NCI-H1092 treated with DMSO at 0.1 percent for 48 hours (cell line): ENCODE measurements around the gene PLA2G2D.

Source experiments
- DNase-seq: peaks from one replicate; lab custom pipeline; 2025; lab: John Stamatoyannopoulos, UW

Gene PLA2G2D, protein sequence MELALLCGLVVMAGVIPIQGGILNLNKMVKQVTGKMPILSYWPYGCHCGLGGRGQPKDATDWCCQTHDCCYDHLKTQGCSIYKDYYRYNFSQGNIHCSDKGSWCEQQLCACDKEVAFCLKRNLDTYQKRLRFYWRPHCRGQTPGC

DNA sequence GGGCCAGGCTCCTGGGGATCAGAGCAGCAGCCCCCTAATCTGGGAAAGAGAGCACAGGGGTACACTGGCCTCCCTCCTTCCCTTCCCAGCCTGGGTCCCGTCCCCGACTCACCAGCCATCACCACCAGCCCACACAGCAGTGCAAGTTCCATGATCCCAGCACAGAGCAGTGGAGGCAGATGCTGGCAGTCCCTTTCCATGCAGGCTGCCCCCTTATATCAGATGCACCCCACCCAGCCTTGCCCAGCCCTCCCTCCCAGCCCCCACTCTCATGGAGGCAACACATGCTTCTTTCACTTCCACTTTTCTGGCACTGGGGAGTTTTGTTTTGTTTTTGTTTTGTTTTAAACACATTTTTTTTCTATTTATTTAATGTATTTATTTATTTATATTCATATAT is at the start of gene PLA2G2D:
Gene PLA2G2D, minus strand, starts transcription at position 190 of the 400 bp plus-strand sequence. Its CDS starts 38 bp downstream, at position 152.
- DNase-seq, result no peak

DNA sequence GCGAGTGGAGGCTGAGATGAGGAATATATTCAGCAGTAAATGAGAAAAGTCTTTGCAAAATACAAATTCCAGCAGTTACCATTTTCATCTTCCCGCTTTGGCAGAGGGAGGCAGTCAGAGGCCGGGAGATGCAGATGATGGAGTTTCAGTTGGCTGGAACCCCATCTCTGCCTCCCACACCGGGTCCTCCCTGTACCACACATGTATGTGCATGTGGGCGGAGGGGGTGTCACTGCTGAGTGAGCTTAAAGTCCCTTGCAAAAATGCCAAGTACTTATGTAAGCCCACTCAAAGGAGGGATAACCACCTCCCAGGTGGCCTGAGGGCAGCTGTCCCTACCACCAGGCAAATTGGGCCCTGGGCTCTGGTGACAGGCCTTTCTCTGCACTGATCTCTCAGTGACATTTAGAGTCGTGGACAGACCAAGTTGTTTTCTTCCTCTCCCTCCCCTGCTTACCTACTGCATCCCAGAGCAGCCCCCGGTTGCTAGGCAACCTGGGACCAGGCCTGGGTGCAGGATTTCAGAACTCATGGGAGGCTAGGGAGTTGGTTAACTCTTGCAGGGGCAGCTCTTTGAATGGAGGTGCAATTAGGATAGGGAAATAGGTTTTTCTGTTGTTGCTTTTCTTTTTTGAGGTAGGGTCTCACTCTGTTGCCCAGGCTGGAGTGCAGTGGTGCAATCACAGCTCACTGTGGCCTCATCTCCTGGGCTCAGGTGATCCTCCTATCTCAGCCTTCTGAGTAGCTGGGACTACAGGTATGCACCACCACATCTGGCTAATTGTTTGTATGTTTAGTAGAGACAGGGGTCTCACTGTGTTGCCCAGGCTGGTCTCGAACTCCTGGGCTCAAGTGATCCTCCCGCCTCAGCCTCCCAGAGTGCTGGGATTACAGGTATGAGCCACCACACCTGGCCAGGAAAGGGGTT is 49.5 kb upstream of the PLA2G2D start:
- DNase-seq, result no peak

DNA sequence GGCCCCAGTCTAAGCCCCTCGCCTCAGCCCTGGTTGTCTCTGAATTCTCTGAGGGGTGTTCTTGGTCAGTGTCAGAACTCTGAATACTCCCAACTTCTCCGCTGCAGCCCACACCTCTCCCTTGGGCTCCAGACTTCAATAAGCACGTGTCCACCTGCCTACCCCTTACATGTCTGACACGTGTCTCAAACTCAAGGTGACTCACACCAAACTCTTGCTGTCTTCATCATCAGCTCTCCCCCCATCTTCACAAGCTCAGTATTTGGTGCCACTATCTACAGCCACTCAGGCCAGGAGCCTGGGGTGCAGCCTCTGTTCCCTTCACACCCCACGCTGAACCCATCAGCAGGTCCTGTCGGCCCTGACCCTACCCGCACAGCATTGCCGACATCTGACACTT is 47.8 kb upstream of the PLA2G2D start:
- DNase-seq, result no peak

DNA sequence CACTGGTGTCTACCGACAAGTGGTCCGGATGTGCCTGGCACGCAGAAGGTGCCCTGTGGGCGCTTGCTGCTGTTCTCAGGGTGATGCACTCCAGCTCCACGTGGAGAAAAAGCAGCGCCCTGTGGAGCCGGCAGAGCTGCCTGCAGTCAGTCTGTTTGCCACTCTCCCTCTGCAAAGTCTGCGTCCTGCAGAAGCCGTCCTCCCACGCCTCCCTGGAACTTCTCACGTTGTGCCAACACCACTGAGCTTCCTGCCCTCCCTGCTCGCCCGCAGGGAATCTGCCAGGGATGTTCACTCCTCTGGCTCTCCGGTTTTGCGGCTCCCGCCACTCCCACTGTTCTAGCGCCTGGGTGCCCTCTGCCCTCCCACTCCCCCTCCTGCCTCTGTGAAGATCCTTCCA is 46.7 kb upstream of the PLA2G2D start:
- DNase-seq, result no peak

DNA sequence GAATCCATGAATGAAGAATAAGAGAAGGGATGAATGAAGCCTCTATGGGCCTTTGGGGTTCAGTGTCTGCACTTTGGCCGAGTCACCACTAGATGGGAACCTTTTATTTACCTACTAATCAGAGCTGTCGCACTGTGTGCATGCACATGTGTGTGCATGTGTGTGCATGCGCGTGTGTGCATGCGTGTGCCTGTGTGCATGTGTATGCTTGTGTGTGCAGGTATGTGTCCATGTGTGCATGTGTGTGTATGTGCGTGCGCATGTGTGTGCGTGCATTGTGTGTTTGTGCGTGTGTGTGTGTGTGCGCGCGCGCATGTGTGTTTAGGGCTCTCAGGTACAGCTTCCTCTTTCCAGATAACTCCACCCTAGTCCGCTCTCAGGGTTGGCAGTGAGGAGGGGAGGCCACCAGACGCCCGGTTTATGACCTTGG is 46.2 kb upstream of the PLA2G2D start:
- DNase-seq, result no peak

DNA sequence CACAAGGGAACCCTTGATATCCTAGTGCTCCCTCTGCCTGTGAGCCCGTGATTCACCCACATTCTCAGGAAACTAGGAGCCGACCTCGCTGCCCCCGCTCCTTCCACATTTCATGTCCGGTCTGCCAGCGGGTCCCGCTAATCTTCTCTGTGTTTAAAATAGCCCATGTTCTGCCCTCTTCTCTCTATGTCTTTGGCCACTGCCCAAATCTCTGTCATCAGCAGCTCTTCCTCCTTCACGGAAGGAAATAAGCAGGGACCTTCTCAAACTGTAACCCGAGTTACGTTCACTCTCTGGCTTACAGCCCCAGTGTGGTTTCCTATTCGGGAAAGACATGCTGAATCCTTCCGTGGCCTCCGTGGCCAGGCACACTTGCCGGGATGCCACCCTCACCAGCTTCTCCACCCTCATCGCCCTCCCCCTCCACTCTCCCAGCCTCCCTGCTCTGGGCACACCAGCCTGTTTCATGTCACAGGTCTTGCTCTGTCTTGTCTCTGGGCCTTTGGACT is 45.4 kb upstream of the PLA2G2D start:
- no peak for DNase-seq

DNA sequence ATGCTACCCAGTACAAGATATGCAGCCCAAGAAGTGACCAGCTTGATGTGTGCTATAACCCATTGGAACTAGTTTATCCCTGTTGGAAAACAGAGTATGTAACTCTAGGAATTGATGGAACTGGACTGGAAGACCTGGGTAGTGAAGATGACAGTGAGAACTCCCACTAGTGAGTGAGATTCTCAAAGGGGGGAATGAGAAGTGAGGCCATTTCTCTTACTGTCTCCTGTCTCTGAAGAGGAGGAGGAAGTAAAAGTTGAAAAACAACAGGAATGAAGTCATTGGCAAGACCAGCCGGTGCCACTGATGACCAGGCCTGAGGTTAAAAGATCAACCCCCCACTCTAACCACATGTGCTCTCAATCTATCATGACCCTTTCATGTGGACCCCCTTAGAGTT is 40.7 kb upstream of the PLA2G2D start:
- DNase-seq, result no peak

DNA sequence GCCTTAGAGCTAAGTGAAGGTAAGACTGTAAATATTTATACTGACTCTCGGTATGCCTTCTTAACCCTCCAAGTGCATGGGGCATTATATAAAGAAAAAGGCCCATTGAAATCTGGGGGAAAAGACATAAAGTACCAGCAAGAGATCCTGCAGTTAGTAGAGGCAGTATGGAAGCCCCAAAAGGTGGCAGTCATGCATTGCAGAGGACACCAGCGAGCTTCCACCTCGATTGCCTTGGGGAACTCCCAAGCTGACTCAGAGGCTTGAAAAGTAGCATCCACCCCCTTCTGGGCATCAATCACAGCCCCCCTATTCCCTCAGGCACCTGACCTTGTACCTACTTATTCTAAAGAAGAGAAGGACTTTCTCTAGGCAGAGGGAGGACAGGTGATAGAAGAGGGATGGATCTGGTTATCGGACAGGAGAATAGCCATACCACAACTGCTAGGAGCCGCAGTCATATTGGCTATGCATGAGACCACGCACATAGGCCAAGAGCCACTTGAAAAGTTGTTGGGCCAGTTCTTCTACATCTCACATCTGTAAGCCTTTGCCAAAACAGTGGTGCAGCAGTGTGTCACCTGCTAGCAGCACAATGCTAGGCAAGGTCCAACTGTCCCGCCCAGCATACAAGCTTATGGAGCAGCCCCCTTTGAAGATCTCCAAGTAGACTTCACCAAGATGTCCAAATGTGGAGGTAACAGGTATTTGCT is 39.2 kb upstream of the PLA2G2D start:
- no peak for DNase-seq

DNA sequence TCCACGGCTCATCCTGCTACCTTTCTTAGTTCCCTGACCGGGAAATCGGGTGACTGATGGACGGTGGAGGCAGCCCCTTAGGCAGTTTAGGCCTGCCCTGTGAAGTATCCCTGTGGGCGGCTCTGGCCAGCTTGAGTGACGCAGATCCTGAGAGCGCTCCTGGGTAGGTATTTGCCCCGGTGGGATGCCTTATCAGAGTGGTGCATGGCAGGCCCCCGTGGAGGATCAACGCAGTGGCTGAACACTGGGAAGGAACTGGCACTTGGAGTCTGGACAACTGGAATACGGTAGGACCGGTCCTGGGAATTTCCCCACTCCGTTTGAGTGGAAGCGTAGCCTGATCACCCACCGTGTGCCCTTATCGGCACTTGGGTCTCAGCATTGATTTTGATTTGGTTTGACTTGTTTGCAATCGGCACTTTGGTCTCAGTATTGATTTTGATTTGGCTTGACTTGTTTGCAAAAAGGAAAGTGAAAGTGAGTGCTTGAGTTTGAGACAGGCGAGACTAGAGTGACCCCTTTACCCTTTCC is 35.0 kb upstream of the PLA2G2D start:
- DNase-seq, result no peak

DNA sequence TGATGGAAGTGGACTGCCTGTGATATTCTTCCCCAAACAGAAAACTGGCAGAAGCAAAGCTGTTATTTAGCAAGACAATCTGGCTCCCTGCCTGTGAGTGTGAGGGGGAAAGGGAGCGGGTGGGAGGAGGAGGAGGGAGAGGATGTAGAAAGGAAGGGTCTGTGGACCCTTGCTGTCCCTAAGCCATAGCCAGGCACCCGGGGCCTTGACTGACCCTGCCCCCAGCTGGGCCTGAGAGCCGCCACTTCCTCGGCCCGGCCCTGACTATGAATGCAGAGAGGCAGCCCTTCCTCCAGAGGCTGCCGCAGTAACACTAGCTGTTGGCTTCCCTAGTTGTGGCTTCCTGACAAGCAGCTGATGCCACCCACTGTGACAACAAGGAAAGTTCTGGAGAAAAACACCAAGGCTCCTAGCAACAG is 33.7 kb upstream of the PLA2G2D start:
- no peak for DNase-seq

DNA sequence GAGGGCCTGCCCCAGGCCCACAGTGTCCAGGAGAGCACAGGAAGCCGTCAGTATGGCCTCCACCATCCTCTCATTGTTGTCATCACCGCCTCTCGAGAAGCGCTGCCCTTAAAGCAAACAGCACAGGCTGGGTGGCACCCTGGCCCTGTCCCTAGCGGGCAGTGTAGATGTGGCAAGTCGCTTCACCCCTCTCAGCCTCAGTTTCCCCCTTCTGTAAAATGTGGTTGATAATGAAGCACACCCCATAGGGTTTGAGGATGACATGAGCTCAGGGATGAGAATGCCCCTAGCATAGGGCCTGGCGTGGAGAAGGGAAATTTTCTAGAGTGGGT is 33.2 kb upstream of the PLA2G2D start:
- DNase-seq, result no peak

DNA sequence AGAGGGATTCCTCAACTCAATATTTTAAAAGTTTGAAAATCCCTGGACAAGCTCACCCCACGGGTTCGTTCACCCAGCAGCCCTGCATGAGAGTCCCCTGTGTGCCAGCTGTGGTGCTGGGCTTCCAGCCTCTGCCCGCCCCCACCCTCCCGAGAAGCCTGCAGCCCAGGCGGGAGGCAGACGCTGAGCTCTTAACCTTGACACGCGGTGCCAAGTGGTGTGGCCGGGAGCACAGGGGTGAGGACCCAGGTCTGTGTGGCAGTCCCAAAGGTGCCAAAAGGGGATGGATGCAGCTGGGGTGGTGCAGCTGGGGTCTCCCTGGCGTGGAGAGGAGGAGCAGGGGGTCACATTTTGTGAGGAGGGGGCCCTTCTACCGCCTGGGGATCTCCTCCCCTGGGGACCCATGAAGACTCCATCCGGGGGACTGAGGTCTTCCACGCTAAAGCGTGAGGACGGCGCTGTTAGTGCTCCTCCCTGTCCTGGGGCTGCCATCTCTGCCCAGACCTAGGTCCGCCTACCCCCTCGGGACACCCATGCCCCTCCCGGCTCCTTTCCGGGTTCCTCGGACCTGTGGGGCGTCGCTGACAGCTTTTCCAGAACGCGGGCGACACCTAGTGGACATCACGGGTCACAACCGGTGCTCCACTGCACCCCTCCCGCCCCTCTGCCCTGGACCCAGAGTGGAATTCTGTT is 32.7 kb upstream of the PLA2G2D start:
- peak; percentile 71 for DNase-seq

DNA sequence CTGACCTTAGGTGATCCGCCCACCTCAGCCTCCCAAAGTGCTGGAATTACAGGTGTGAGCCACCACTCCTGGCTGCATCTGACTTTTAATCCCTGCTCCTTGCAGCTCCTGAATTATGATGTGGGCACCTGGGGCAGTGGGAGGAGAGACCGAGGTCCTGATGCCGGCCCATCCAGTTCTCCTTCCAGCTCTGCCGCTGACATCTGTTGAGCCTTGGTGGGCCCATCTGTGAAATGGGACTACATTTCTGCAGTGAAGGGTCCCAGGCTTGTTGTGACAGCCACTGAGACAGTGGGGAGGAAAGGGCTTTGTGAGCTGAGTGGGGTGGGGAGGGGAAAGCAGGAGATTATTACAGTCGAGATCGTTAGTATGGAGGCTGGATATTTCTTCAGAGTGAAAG is 31.6 kb upstream of the PLA2G2D start:
- no peak for DNase-seq

DNA sequence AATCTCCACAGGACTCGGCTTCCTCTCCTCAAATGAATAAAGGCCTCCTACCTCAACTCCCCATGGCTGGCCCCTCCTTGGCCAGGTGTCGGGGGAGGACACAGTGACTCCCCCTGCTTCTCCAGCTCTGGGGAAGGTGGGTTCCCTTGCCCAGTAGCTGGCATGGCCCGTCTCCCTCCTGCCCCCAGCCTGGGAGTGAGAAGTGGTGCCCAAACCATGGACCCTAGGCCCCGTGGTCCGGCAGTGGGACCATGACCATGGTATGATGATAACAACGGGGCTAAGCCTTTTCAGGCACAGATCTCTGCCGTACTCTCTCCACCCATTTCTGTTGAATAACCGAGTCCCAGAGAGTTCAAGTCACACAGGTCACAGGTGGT is 31.0 kb upstream of the PLA2G2D start:
- no peak for DNase-seq

DNA sequence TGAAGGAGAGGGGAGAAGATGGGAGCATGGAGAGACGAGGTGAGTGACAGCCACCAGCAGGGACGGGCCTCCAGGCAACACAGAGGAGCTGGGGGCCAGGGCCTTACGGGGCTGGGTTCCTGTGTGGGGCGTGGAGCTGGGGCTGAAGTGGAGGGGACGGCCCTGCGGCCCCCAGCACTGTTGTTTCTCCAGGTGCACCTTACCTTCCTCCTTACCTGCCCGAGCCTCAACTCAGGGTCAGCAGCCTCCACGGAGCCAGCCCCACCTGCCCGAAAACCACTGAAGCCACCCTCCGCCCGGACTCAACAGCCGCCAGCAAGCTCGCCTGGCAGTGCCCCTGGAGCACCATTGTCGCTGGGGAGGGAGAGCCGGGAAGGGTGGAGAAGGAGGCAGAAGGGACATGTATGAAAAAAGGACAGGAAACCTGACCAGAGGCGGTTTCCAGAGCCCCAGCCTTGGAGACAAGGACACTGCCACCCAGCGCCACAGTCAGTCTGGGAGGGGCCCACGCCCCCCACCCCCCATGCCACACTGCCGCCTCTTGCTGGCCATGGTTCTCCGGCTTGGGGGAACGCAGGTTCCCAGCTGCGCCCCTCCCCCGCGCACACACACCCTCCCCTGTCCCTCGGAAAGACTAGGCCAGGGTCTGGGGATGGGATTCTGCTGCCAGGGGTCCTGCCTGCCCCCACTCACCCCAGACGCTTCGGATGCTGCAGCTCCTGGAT is 30.4 kb upstream of the PLA2G2D start:
- DNase-seq, result no peak

DNA sequence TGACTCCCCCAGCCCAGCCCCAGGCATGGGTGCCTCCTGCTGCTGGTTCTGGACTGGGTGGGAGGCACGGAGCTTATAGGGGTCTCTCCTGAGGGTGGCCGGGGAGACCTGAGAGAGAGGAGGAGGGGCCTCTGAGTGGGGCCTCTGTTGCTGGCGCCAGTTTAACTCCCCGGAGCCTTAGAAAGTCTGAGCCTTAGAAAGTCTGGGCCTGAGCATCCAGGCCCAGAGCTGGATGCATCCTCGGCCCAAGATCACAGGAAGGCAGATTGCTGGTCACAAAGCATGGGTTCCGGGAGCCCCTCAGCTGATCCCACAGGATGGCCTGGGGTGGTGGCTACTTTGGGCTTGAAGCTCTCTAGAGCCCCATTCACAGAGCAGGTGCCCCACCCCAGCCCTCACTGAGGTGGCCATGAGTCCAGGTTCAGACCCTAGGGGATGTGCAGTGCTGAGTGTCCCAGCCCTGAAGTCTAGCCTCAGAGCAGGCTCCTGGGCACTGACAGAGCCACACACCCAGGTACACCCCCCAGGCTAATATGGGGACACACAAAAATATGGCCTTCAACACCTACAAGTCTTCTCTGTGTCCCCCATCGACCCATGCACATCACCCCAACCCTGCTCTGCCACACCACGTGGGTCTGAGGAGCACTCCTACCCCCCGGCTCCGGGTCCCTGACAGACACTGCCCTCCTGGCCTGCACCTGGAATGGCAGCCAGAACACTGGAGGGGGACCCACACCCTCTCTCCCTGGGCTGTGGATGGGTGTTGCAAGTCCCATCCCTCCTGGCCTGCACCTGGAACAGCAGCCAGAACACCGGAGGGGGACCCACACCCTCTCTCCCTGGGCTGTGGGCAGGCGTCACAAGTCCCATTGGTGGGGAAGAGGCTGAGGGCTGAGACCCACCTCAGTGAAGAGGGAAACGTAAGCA is 29.5 kb upstream of the PLA2G2D start:
- DNase-seq, result no peak

DNA sequence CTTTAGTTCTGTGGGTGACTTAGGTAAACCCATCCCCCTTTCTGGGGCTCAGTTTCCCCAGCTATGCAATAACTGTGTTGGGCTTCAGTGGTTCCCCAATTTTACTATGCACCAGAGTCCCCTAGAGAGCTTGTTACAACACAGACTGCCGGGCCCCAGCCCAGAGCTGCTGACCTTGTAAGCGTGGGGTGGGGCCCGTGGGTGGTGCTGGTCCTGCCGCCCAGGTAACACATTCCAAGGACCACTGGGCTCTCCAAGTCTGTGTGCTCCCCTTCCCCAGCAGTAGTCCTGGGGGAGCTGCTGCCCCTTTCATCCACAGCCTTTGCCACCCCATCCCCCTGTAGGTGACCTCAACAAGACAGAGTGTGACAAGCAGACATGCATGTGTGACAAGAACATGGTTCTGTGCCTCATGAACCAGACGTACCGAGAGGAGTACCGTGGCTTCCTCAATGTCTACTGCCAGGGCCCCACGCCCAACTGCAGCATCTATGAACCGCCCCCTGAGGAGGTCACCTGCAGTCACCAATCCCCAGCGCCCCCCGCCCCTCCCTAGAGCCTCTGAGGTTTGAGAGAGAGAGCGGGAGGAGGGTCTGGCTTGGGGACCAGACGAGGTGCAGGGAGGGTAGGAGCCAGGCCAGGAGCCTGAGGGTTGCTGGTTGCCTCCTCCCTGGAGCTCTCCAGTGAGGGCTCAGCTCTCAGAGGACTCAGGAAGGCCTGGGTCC is 28.7 kb upstream of the PLA2G2D start:
- DNase-seq, result no peak

DNA sequence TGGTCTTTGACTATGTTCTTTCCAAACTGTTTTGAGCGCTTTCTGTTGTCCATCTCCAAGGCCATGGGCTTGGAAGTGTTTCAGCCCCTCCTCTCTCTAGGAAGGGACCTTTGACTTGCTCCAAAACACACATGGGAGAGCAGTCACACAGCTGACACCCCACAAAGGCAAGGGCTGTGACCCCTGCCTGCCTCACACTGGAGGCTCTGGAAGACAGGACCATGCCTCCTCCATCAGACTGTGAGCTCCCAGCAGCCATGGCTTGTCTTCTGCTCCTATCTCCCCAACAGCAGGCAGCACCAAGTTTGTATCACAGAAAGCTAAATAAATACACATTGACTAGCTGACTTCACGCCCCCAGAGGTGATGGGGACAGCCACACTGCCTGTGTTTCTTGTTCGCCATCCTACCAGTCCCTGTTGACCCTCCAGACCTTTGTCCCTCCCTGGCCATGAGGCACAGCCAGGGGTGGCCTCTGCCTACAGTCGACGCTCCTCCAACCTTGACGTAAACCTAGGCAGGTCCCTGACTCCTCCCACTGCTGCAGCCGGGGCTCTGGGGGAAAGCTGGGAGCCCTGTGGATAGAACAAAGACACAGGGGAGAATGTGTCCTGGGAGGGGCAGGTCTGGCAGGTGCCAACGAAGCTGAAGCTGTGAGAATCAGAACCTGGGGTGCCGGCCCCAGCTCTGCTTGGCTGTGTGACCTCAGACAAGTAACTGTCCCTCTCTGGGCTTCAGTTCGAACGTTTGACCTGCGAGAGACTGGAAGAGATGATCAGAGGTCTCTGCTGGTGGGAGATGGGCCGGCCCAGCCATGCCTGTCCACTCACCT is 24.6 kb upstream of the PLA2G2D start:
- DNase-seq, result no peak

DNA sequence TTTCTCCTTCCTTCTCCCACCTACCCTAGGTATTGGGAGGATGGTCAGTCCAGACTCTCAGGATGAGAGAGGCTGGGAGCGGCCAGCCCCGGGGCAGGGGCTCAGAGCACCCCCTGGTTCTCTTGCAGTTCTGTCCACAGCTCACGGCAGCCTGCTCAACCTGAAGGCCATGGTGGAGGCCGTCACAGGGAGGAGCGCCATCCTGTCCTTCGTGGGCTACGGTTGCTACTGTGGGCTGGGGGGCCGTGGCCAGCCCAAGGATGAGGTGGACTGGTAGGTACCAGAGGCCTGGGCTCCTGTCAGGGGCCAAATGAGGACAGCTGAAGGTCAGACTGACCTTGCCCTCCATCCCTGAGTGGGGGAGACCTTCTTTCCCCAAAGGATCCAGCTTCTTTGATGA is 24.0 kb upstream of the PLA2G2D start:
- DNase-seq, result no peak
